Measurements from ENCODE around the gene NHLRC3.
"Not testable (repeated sequence)": the region's sequence is repeated elsewhere in the genome, so short reads cannot be mapped to it uniquely, and the experiment has no call there.

The NHLRC3 gene

GRCh38 chr13:39037880-39038568 is at the start of gene NHLRC3, which contains the start of gene PROSER1:
Gene NHLRC3 (plus strand): TSS chr13:39038456. CDS start chr13:39038640, 184 bp downstream.
Gene PROSER1 (minus strand): TSS chr13:39038089. CDS start chr13:39037242, 847 bp downstream.
- peak; percentile 57 to 68 (median 62) for DNase-seq

- no peak for DNase-seq
Measured at GRCh38 chr13:38990693-38991092, 47.6 kb upstream of the NHLRC3 start, which contains the start of gene STOML3. Gene STOML3 (minus strand): TSS chr13:38990831. CDS start chr13:38990721, 110 bp downstream.

GRCh38 chr13:38993381-38993780 is 44.9 kb upstream of the NHLRC3 start:
- DNase-seq, result no peak

GRCh38 chr13:38998739-38999138 is 39.5 kb upstream of the NHLRC3 start:
- no peak for DNase-seq

GRCh38 chr13:39006371-39007111 is 31.7 kb upstream of the NHLRC3 start:
- DNase-seq, result not testable (repeated sequence)

GRCh38 chr13:39012608-39013007 is 25.6 kb upstream of the NHLRC3 start:
- DNase-seq, result no peak

- DNase-seq, result no peak
Measured at GRCh38 chr13:39013462-39013861, 24.8 kb upstream of the NHLRC3 start.

- no peak for DNase-seq
Measured at GRCh38 chr13:39016087-39016486, 22.2 kb upstream of the NHLRC3 start.

- no peak for DNase-seq
Measured at GRCh38 chr13:39016787-39017186, 21.5 kb upstream of the NHLRC3 start.

GRCh38 chr13:39020853-39021462 is 17.3 kb upstream of the NHLRC3 start:
- DNase-seq, result no peak

GRCh38 chr13:39023316-39023715 is 14.9 kb upstream of the NHLRC3 start:
- no peak for DNase-seq

GRCh38 chr13:39023761-39024160 is 14.5 kb upstream of the NHLRC3 start:
- no peak for DNase-seq

- no peak for DNase-seq
Measured at GRCh38 chr13:39025433-39025839, 12.8 kb upstream of the NHLRC3 start.

- DNase-seq, result no peak
Measured at GRCh38 chr13:39032150-39032549, 6.1 kb upstream of the NHLRC3 start.

GRCh38 chr13:39034085-39034484 is 4.2 kb upstream of the NHLRC3 start:
- DNase-seq, result no peak

GRCh38 chr13:39035204-39035603 is 3.1 kb upstream of the NHLRC3 start:
- DNase-seq, result no peak

GRCh38 chr13:39035799-39036198 is 2.5 kb upstream of the NHLRC3 start:
- no peak for DNase-seq

- no peak for DNase-seq
Measured at GRCh38 chr13:39036212-39036611, 2.0 kb upstream of the NHLRC3 start.

GRCh38 chr13:39037410-39037879 is 811 bp upstream of the NHLRC3 start:
- peak in 2 of 4 experiments; percentile 16 to 29 for DNase-seq

GRCh38 chr13:39038569-39039030 is 344 bp downstream of the NHLRC3 start:
- peak in 3 of 4 experiments; percentile 20 to 32 (median 30) for DNase-seq

- no peak for DNase-seq
Measured at GRCh38 chr13:39039041-39039440, 785 bp downstream of the NHLRC3 start.

GRCh38 chr13:39040206-39040605 is 1.9 kb downstream of the NHLRC3 start:
- no peak for DNase-seq

GRCh38 chr13:39044536-39044935 is 6.3 kb downstream of the NHLRC3 start:
- no peak for DNase-seq
